ENCODE measurements around the gene PSMB10. TPM values are rescaled to one million over a fixed set of nuclear protein-coding genes. Genes with fewer than 3 reads are reported as not detected.
A peak's percentile ranks its signal among the peaks of the same experiment; 100 is the strongest.

PSMB10 gene
- total RNA-seq, 4 donors from 2014 or later, result 13.5 to 31.2 (median 16.3) TPM

DNA sequence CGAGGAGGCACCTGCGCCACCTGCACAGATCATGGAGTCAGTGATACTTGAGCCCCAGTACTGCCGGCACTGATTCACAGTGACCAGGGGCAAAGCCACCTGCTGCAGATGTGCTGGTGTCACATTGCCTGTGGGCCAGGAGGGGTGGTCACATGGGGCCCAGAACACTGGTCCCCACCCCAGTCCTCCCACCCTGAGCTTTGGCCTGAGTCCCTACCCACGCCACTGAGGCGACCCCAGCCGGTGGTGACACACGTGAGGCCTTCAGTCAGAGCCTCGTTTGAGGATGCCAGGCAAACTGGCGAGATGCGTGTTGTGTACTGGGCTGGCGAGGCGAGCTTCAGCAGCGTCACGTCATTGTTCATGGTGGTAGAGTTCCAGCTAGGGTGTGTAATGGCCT is 6.5 kb downstream of the PSMB10 start:
- whole genome bisulfite sequencing, result 85% methylated on average over 11 of the region's 14 CpGs
- TF ChIP-seq EP300 (IDR thresholded peaks at IDR 0.05), result no peak
- TF ChIP-seq, protein P1, sequence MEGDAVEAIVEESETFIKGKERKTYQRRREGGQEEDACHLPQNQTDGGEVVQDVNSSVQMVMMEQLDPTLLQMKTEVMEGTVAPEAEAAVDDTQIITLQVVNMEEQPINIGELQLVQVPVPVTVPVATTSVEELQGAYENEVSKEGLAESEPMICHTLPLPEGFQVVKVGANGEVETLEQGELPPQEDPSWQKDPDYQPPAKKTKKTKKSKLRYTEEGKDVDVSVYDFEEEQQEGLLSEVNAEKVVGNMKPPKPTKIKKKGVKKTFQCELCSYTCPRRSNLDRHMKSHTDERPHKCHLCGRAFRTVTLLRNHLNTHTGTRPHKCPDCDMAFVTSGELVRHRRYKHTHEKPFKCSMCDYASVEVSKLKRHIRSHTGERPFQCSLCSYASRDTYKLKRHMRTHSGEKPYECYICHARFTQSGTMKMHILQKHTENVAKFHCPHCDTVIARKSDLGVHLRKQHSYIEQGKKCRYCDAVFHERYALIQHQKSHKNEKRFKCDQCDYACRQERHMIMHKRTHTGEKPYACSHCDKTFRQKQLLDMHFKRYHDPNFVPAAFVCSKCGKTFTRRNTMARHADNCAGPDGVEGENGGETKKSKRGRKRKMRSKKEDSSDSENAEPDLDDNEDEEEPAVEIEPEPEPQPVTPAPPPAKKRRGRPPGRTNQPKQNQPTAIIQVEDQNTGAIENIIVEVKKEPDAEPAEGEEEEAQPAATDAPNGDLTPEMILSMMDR (IDR thresholded peaks at IDR 0.05), result no peak
- TF ChIP-seq POLR2AphosphoS5 (IDR thresholded peaks at IDR 0.05), result no peak
- TF ChIP-seq POLR2A (IDR thresholded peaks at IDR 0.05), result no peak
- peaks cover 34% of the 10 kb centered on the region for H3K36me3 ChIP-seq

DNA sequence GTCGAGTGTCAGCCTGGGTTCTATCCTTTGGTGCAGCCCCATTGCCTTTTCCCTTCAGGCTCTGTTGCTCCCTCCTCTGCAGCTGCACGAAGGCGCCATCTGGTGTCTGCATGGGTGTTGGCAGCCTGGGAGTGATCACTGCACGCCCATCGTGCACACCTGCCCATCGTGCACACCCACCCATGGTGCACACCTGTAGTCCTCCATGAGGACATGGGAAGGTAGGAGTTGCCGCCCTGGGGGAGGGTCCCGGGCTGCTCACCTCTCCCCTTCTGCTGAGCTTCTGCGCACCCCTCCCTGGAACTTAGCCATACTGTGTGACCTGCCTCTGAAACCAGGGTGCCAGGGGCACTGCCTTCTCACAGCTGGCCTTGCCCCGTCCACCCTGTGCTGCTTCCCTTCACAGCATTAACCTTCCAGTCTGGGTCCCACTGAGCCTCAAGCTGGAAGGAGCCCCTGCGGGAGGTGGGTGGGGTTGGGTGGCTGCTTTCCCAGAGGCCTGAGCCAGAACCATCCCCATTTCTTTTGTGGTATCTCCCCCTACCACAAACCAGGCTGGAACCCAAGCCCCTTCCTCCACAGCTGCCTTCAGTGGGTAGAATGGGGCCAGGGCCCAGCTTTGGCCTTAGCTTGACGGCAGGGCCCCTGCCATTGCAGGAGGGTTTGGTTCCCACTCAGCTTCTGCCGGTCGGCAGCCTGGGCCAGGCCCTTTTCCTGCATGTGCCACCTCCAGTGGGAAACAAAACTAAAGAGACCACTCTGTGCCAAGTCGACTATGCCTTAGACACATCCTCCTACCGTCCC is 7.9 kb downstream of the PSMB10 start:
- Histone ChIP-seq H3K36me3 (peaks cover 34% of the 10 kb centered on the region), H3K9me3 (no peaks in the 10 kb centered on the region), H3K27me3 (no peaks in the 10 kb centered on the region), H3K27ac (no peak overlapping the region), H3K4me3 (no peak overlapping the region), H3K4me1 (peaks cover 29% of the 10 kb centered on the region)
- 66% methylated on average over 6 of the region's 16 CpGs for WGBS
- peak in 1 of 2 donors; percentile 84 for DNase-seq (ENCODE audit: low spot score in 2 of 2)
- no peak for TF ChIP-seq POLR2A (IDR thresholded peaks at IDR 0.05)
- no peak for TF ChIP-seq POLR2AphosphoS5 (IDR thresholded peaks at IDR 0.05)
- TF ChIP-seq, protein P1 (IDR thresholded peaks at IDR 0.05), result peak; percentile 59 to 85
- TF ChIP-seq EP300 (IDR thresholded peaks at IDR 0.05), result no peak

More for the DNA sequence above, 6.5 kb downstream of the PSMB10 start:
- peak in 1 of 2 donors; percentile 59 for DNase-seq (ENCODE audit: low spot score in 2 of 2)
- Histone ChIP-seq H3K4me1 (peaks cover 27% of the 10 kb centered on the region), H3K27me3 (no peaks in the 10 kb centered on the region), H3K9me3 (no peaks in the 10 kb centered on the region), H3K4me3 (no peak overlapping the region), H3K27ac (no peak overlapping the region)

DNA sequence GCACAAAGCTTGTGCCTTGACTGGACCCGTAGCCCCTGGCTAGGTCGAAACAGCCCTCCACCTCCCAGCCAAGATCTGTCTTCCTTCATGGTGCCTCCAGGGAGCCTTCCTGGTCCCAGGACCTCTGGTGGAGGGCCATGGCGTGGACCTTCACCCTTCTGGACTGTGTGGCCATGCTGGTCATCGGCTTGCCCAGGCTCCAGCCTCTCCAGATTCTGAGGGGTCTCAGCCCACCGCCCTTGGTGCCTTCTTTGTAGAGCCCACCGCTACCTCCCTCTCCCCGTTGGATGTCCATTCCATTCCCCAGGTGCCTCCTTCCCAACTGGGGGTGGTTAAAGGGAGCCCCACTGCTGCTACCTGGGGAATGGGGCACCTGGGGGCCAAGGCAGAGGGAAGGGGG is 8.5 kb downstream of the PSMB10 start:
- H3K4me3 ChIP-seq, result no peak overlapping the region
- 83% methylated on average over 7 of the region's 7 CpGs for WGBS

GRCh38 chr16:67927131-67927941 is 9.3 kb downstream of the PSMB10 start:
- H3K4me3 ChIP-seq, result no peak overlapping the region
- no peak for DNase-seq (ENCODE audit: low spot score in 2 of 2)
- no peak overlapping the region for H3K27ac ChIP-seq
- no peaks in the 10 kb centered on the region for H3K27me3 ChIP-seq
- H3K4me1 ChIP-seq, result peaks cover 43% of the 10 kb centered on the region
- TF ChIP-seq, protein P1 (IDR thresholded peaks at IDR 0.05), result no peak
- TF ChIP-seq POLR2A (IDR thresholded peaks at IDR 0.05) (no peak), EP300 (IDR thresholded peaks at IDR 0.05) (no peak), POLR2AphosphoS5 (IDR thresholded peaks at IDR 0.05) (no peak)
- no peaks in the 10 kb centered on the region for H3K9me3 ChIP-seq
- peaks cover 34% of the 10 kb centered on the region for H3K36me3 ChIP-seq
- 90% methylated on average over 22 of the region's 22 CpGs for WGBS

More for the DNA sequence above, 8.5 kb downstream of the PSMB10 start:
- Histone ChIP-seq H3K9me3 (no peaks in the 10 kb centered on the region), H3K4me1 (peaks cover 35% of the 10 kb centered on the region), H3K36me3 (peaks cover 34% of the 10 kb centered on the region), H3K27ac (no peak overlapping the region), H3K27me3 (no peaks in the 10 kb centered on the region)
- TF ChIP-seq, protein P1 (IDR thresholded peaks at IDR 0.05), result no peak
- TF ChIP-seq EP300 (IDR thresholded peaks at IDR 0.05) (no peak), POLR2AphosphoS5 (IDR thresholded peaks at IDR 0.05) (no peak), POLR2A (IDR thresholded peaks at IDR 0.05) (no peak)
- DNase-seq (ENCODE audit: low spot score in 2 of 2), result no peak

All from suprapubic skin (tissue), 4 donors.